A673 (cell line): ENCODE measurements around the gene ESRRA. TPM values are rescaled to one million over a fixed set of nuclear protein-coding genes. Genes with fewer than 3 reads are reported as not detected.
A peak's percentile ranks its signal among the peaks of the same experiment; 100 is the strongest.

Experiments
- BruUV-seq: library from RNA; stranded (reverse); fragments of 400-500 nt; replicated peaks from 2 replicates; lab custom pipeline; 2021; lab: Mats Ljungman, UMichigan
- CTCF ChIA-PET: fragments of 300-600 bp; sonication (Branson Sonifier 250); formaldehyde crosslinking; loops from one replicate; lab custom pipeline; 2022; ENCODE audit warnings: antibody characterized with exemption; lab: Charles Lee
- POLR2A ChIA-PET: fragments of 300-600 bp; sonication (Branson Sonifier 250); formaldehyde crosslinking; loops from one replicate; lab custom pipeline; 2022; ENCODE audit warnings: antibody characterized with exemption; ENCODE audit not compliant: low non-redundant PET; lab: Charles Lee
- DNase-seq: peaks from one replicate; pipeline ENCODE4 v3.0.0-alpha.2; 2015; ENCODE audit warnings: low spot score
- H3K27ac ChIP-seq: fragments of 200-600 bp; sonication (generic); 2 replicates; pipeline ENCODE4 v1.5.1; 2016; ENCODE audit warnings: mixed run types, low read depth, mild to moderate bottlenecking, mixed read lengths, antibody characterized with exemption, low read length; ENCODE audit not compliant: poor library complexity, severe bottlenecking
- H3K27me3 ChIP-seq: fragments of 200-600 bp; sonication (generic); replicated peaks from 2 replicates; pipeline ENCODE4 v1.6.1; 2017; ENCODE audit warnings: mixed run types, low read depth, mild to moderate bottlenecking, mixed read lengths, antibody characterized with exemption, low read length; ENCODE audit not compliant: insufficient read depth, poor library complexity
- H3K36me3 ChIP-seq: fragments of 200-600 bp; sonication (generic); 2 replicates; pipeline ENCODE4 v1.6.1; 2016; ENCODE audit warnings: mixed run types, mild to moderate bottlenecking, mixed read lengths, antibody characterized with exemption, low read length; ENCODE audit not compliant: insufficient read depth, poor library complexity, severe bottlenecking
- H3K4me1 ChIP-seq: fragments of 200-600 bp; sonication (generic); 2 replicates; pipeline ENCODE4 v1.6.1; 2017; ENCODE audit warnings: mixed run types, mild to moderate bottlenecking, mixed read lengths, antibody characterized with exemption, low read length; ENCODE audit not compliant: insufficient read depth, poor library complexity, severe bottlenecking
- H3K4me3 ChIP-seq: fragments of 200-600 bp; sonication (generic); 2 replicates; pipeline ENCODE4 v1.5.1; 2016; ENCODE audit warnings: low read depth, mixed run types, mild to moderate bottlenecking, mixed read lengths, low read length; ENCODE audit not compliant: poor library complexity, severe bottlenecking
- H3K9me3 ChIP-seq: fragments of 200-600 bp; sonication (generic); 2 replicates; pipeline ENCODE4 v1.6.1; 2016; ENCODE audit warnings: mixed run types, low read depth, mild to moderate bottlenecking, mixed read lengths, antibody characterized with exemption, low read length; ENCODE audit not compliant: poor library complexity, severe bottlenecking
- EZH2 ChIP-seq: fragments of 200-600 bp; sonication (generic); IDR thresholded peaks from 2 replicates; pipeline ENCODE4 v1.6.1; 2017; ENCODE audit warnings: borderline replicate concordance, low read depth, mild to moderate bottlenecking, mixed read lengths, antibody characterized with exemption, low read length; ENCODE audit not compliant: poor library complexity, severe bottlenecking
- intact Hi-C: fragments of 100-400 bp; cut with micrococcal nuclease; formaldehyde crosslinking; loops from one replicate; pipeline ENCODE4 v1.10.0; 2022; ENCODE audit not compliant: unreplicated experiment
- total RNA-seq: library from RNA; stranded (reverse); gene quantifications from 2 replicates; pipeline ENCODE4 v1.2.3, GENCODE V29; 2021
- TF ChIP-seq, protein P1 (sequence below): fragments of 300-800, 200-600 bp; sonication (generic); conservative IDR thresholded peaks from 2 replicates; pipeline ENCODE4 v1.5.1; 2017; ENCODE audit warnings: low read depth, mild to moderate bottlenecking, antibody characterized with exemption, low read length, moderate library complexity, mixed read lengths

The ESRRA gene
- total RNA-seq, 1 experiment from 2014 or later, result 63.8 TPM

- ChIA-PET CTCF (interaction anchor here (0.5 to 2.0 kb wide), 6 partner anchors 10 to 278 kb away, joined by 3 to 15 read pairs (median 7); partner anchors contain the start of genes PRDX5 and TRMT112), POLR2A (no interaction called here)
- intact Hi-C loops, result no loop called here
- Histone ChIP-seq H3K4me3 (no peak overlapping the region), H3K9me3 (no peaks in the 10 kb centered on the region), H3K27me3 (no peaks in the 10 kb centered on the region), H3K27ac (no peak overlapping the region), H3K4me1 (peaks cover 5% of the 10 kb centered on the region), H3K36me3 (no peaks in the 10 kb centered on the region)
- TF ChIP-seq EZH2, result no peak
- TF ChIP-seq, protein P1, sequence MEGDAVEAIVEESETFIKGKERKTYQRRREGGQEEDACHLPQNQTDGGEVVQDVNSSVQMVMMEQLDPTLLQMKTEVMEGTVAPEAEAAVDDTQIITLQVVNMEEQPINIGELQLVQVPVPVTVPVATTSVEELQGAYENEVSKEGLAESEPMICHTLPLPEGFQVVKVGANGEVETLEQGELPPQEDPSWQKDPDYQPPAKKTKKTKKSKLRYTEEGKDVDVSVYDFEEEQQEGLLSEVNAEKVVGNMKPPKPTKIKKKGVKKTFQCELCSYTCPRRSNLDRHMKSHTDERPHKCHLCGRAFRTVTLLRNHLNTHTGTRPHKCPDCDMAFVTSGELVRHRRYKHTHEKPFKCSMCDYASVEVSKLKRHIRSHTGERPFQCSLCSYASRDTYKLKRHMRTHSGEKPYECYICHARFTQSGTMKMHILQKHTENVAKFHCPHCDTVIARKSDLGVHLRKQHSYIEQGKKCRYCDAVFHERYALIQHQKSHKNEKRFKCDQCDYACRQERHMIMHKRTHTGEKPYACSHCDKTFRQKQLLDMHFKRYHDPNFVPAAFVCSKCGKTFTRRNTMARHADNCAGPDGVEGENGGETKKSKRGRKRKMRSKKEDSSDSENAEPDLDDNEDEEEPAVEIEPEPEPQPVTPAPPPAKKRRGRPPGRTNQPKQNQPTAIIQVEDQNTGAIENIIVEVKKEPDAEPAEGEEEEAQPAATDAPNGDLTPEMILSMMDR, result no peak
- DNase-seq, result no peak
- BruUV-seq, result no TSS peak
These were observed 25.6 kb downstream of the ESRRA start for GRCh38 chr11:64330888-64331287.

DNA sequence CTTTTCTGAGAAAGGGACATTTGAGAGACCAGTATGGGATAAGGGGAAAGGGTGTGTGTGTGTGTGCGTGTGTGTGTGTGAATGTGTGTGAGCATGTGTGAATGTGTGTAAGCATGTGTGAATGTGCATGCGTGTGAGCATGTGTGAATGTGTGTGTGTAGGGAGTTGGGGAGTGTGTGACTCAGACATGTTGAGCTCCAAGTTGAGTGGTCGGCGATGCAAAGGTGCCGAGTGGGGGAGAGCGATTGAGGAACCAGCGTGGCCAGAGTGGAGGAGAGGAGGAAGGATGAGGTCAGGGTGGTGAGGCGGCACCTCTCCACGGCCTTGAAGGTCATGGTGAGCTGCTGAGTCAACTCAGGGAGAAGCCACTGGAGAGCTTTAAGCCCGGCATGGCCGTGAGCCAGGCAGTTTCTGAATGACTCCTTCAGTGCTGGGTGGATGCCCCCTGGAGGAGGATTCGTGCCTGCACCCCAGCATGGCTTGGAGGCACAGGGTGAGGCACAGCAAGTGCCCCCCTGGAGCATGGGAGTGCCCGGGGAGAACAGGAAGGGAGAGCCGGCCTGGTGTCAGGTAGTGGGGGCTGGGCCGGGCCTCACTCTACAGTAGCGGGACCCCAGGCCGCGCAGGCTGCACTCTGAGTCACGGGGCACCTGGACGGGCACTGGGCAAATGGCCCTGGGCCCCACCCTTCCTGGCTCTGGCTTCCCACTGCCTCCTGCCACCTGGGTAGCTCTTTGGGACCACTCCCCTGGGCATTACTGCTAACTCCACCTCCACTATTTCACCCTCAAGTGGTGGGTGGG, 26.4 kb downstream of the ESRRA start:
- Histone ChIP-seq H3K27me3 (no peaks in the 10 kb centered on the region), H3K27ac (no peak overlapping the region), H3K36me3 (no peaks in the 10 kb centered on the region), H3K9me3 (no peaks in the 10 kb centered on the region), H3K4me1 (peaks cover 5% of the 10 kb centered on the region), H3K4me3 (no peak overlapping the region)
- DNase-seq, result peak; percentile 89
- ChIA-PET POLR2A (interaction anchor here (0.6 to 0.7 kb wide), 2 partner anchors 14 to 106 kb away, joined by 3 read pairs; partner anchors contain the start of genes NUDT22, PRDX5 and TRPT1), CTCF (interaction anchor here (0.5 to 2.0 kb wide), 12 partner anchors 9 to 1431 kb away, joined by 3 to 15 read pairs (median 6); partner anchors contain the start of genes ESRRA, PRDX5 and TRMT112)
- no peak for TF ChIP-seq EZH2
- TF ChIP-seq, protein P1, result peak; percentile 83
- BruUV-seq, result no TSS peak
- intact Hi-C loops, result no loop called here

DNA sequence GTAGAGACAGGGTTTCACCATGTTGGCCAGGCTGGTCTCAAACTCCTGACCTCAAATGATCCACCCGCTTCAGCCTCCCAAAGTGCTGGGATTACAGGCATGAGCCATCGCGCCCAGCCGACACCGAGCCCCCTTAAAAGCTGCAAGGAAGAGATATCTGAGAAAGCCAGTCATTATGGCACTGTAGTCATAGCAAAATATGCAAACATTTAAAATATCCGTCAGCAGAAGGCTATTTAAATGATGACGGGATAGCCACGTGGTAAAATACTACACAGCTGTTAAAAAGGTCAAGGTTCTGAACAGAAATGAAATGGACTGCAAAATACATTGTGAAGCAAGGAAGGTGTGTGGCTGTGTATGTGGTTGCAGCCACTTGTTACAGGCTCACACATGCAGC, 28.2 kb downstream of the ESRRA start:
- Histone ChIP-seq H3K9me3 (no peaks in the 10 kb centered on the region), H3K27me3 (no peaks in the 10 kb centered on the region), H3K4me3 (no peak overlapping the region), H3K36me3 (no peaks in the 10 kb centered on the region), H3K27ac (no peak overlapping the region), H3K4me1 (peaks cover 5% of the 10 kb centered on the region)
- TF ChIP-seq, protein P1, result no peak
- no peak for TF ChIP-seq EZH2
- intact Hi-C loops, result no loop called here
- no TSS peak for BruUV-seq
- no peak for DNase-seq
- ChIA-PET POLR2A (no interaction called here), CTCF (no interaction called here)
